ENCODE results near the gene KIAA1549. TPM values are rescaled to one million over a fixed set of nuclear protein-coding genes. Genes with fewer than 3 reads are reported as not detected.

Gene KIAA1549
- total RNA-seq, 1 experiment from 2014 or later: 12.5 TPM

GRCh38 chr7:138918176-138918575, 63.0 kb downstream of the KIAA1549 start:
- H3K4me1 ChIP-seq: no peaks in the 10 kb centered on the region
- H3K27me3 ChIP-seq: no peaks in the 10 kb centered on the region
- DNase-seq: no peak
- H3K36me3 ChIP-seq: peaks cover 28% of the 10 kb centered on the region
- H3K4me3 ChIP-seq: no peak overlapping the region
- no peak overlapping the region for H3K27ac ChIP-seq
- peaks cover 4% of the 10 kb centered on the region; the same call in 1 of the 2 replicates for H3K9me3 ChIP-seq (replicated peaks)

GRCh38 chr7:138917771-138918170, 63.4 kb downstream of the KIAA1549 start:
- H3K9me3 ChIP-seq (replicated peaks): peaks cover 4% of the 10 kb centered on the region; the same call in 1 of the 2 replicates
- no peak for DNase-seq
- H3K4me3 ChIP-seq: no peak overlapping the region
- H3K27ac ChIP-seq: no peak overlapping the region
- H3K27me3 ChIP-seq: no peaks in the 10 kb centered on the region
- H3K4me1 ChIP-seq: no peaks in the 10 kb centered on the region
- peaks cover 30% of the 10 kb centered on the region for H3K36me3 ChIP-seq

- Histone ChIP-seq H3K4me3 (no peak overlapping the region), H3K27ac (no peak overlapping the region), H3K27me3 (no peaks in the 10 kb centered on the region), H3K4me1 (no peaks in the 10 kb centered on the region), H3K9me3 (replicated peaks) (peaks cover 4% of the 10 kb centered on the region; the same call in 1 of the 2 replicates), H3K36me3 (peaks cover 35% of the 10 kb centered on the region)
- DNase-seq: no peak
Measured at GRCh38 chr7:138916731-138917130, 64.5 kb downstream of the KIAA1549 start.

- no peak overlapping the region for H3K27ac ChIP-seq
- H3K4me3 ChIP-seq: no peak overlapping the region
- peaks cover 35% of the 10 kb centered on the region for H3K36me3 ChIP-seq
- DNase-seq: no peak
- no peaks in the 10 kb centered on the region for H3K4me1 ChIP-seq
- no peaks in the 10 kb centered on the region for H3K27me3 ChIP-seq
- H3K9me3 ChIP-seq (replicated peaks): peaks cover 4% of the 10 kb centered on the region; the same call in 1 of the 2 replicates
Measured at GRCh38 chr7:138916275-138916674, 64.9 kb downstream of the KIAA1549 start.

GRCh38 chr7:138913783-138914182, 67.4 kb downstream of the KIAA1549 start:
- no peak for DNase-seq
- no peak overlapping the region for H3K4me3 ChIP-seq
- H3K27ac ChIP-seq: no peak overlapping the region
- peaks cover 35% of the 10 kb centered on the region for H3K36me3 ChIP-seq
- peaks cover 4% of the 10 kb centered on the region; the same call in 1 of the 2 replicates for H3K9me3 ChIP-seq (replicated peaks)
- no peaks in the 10 kb centered on the region for H3K27me3 ChIP-seq
- no peaks in the 10 kb centered on the region for H3K4me1 ChIP-seq

- Histone ChIP-seq H3K9me3 (replicated peaks) (peaks cover 1% of the 10 kb centered on the region; the same call in 1 of the 2 replicates), H3K4me1 (no peaks in the 10 kb centered on the region), H3K27ac (no peak overlapping the region), H3K27me3 (no peaks in the 10 kb centered on the region), H3K36me3 (peaks cover 37% of the 10 kb centered on the region), H3K4me3 (no peak overlapping the region)
- no peak for DNase-seq
Measured at GRCh38 chr7:138911007-138911406, 70.2 kb downstream of the KIAA1549 start.

GRCh38 chr7:138907850-138908249, 73.3 kb downstream of the KIAA1549 start:
- H3K27ac ChIP-seq: no peak overlapping the region
- H3K27me3 ChIP-seq: no peaks in the 10 kb centered on the region
- no peaks in the 10 kb centered on the region for H3K9me3 ChIP-seq (replicated peaks)
- no peak for DNase-seq
- peaks cover 33% of the 10 kb centered on the region for H3K36me3 ChIP-seq
- no peak overlapping the region for H3K4me3 ChIP-seq
- H3K4me1 ChIP-seq: no peaks in the 10 kb centered on the region

GRCh38 chr7:138907201-138907847, 73.9 kb downstream of the KIAA1549 start:
- no peaks in the 10 kb centered on the region for H3K9me3 ChIP-seq (replicated peaks)
- H3K27ac ChIP-seq: no peak overlapping the region
- no peaks in the 10 kb centered on the region for H3K4me1 ChIP-seq
- no peak overlapping the region for H3K4me3 ChIP-seq
- peaks cover 37% of the 10 kb centered on the region for H3K36me3 ChIP-seq
- DNase-seq: no peak
- no peaks in the 10 kb centered on the region for H3K27me3 ChIP-seq

- DNase-seq: no peak
- no peaks in the 10 kb centered on the region for H3K9me3 ChIP-seq (replicated peaks)
Measured at GRCh38 chr7:138903859-138904435, 77.2 kb downstream of the KIAA1549 start.

GRCh38 chr7:138903186-138903820, 77.9 kb downstream of the KIAA1549 start:
- no peak for DNase-seq
- Histone ChIP-seq H3K27ac (no peak overlapping the region), H3K4me3 (no peak overlapping the region), H3K9me3 (replicated peaks) (no peaks in the 10 kb centered on the region), H3K4me1 (peaks cover 14% of the 10 kb centered on the region), H3K27me3 (no peaks in the 10 kb centered on the region), H3K36me3 (peaks cover 28% of the 10 kb centered on the region)

More at GRCh38 chr7:138903859-138904435, 77.2 kb downstream of the KIAA1549 start:
- Histone ChIP-seq H3K4me3 (no peak overlapping the region), H3K27me3 (no peaks in the 10 kb centered on the region), H3K27ac (no peak overlapping the region), H3K36me3 (peaks cover 34% of the 10 kb centered on the region), H3K4me1 (peaks cover 14% of the 10 kb centered on the region)

- peaks cover 14% of the 10 kb centered on the region for H3K4me1 ChIP-seq
- H3K27ac ChIP-seq: no peak overlapping the region
- DNase-seq: no peak
- H3K36me3 ChIP-seq: peaks cover 28% of the 10 kb centered on the region
- H3K27me3 ChIP-seq: no peaks in the 10 kb centered on the region
- H3K4me3 ChIP-seq: no peak overlapping the region
- H3K9me3 ChIP-seq (replicated peaks): no peaks in the 10 kb centered on the region
Measured at GRCh38 chr7:138902161-138902560, 79.0 kb downstream of the KIAA1549 start.

- peak; percentile 82 to 89 for DNase-seq
- Histone ChIP-seq H3K36me3 (peaks cover 21% of the 10 kb centered on the region), H3K4me3 (peak overlapping the region; percentile 15), H3K27ac (peak overlapping the region; percentile 67), H3K4me1 (peaks cover 14% of the 10 kb centered on the region), H3K27me3 (no peaks in the 10 kb centered on the region), H3K9me3 (replicated peaks) (no peaks in the 10 kb centered on the region)
Measured at GRCh38 chr7:138900035-138900828, 81.0 kb downstream of the KIAA1549 start.

GRCh38 chr7:138898802-138899201, 82.4 kb downstream of the KIAA1549 start:
- H3K4me3 ChIP-seq: no peak overlapping the region
- H3K4me1 ChIP-seq: peaks cover 14% of the 10 kb centered on the region
- H3K9me3 ChIP-seq (replicated peaks): no peaks in the 10 kb centered on the region
- DNase-seq: no peak
- no peak overlapping the region for H3K27ac ChIP-seq
- peaks cover 19% of the 10 kb centered on the region for H3K36me3 ChIP-seq
- H3K27me3 ChIP-seq: no peaks in the 10 kb centered on the region

GRCh38 chr7:138898255-138898654, 82.9 kb downstream of the KIAA1549 start:
- peaks cover 14% of the 10 kb centered on the region for H3K4me1 ChIP-seq
- no peak overlapping the region for H3K27ac ChIP-seq
- no peaks in the 10 kb centered on the region for H3K9me3 ChIP-seq (replicated peaks)
- H3K36me3 ChIP-seq: peaks cover 17% of the 10 kb centered on the region
- H3K27me3 ChIP-seq: no peaks in the 10 kb centered on the region
- no peak overlapping the region for H3K4me3 ChIP-seq
- no peak for DNase-seq

- H3K27ac ChIP-seq: no peak overlapping the region
- H3K27me3 ChIP-seq: no peaks in the 10 kb centered on the region
- H3K36me3 ChIP-seq: peaks cover 8% of the 10 kb centered on the region; the same call in 1 of the 2 replicates
- H3K4me1 ChIP-seq: peaks cover 25% of the 10 kb centered on the region
- H3K4me3 ChIP-seq: no peak overlapping the region
- H3K9me3 ChIP-seq (replicated peaks): no peaks in the 10 kb centered on the region
- DNase-seq: no peak
Measured at GRCh38 chr7:138895679-138896078, 85.5 kb downstream of the KIAA1549 start.
